Activated naive CD8-positive, alpha-beta T cell treated with anti-CD3 and anti-CD28 coated beads for 36 hours (primary cell): ENCODE results near the gene PCGF1. TPM values are rescaled to one million over a fixed set of nuclear protein-coding genes. Genes with fewer than 3 reads are reported as not detected.

Experiments
- DNase-seq: peaks from one replicate; pipeline ENCODE4 v3.0.0; 2021
- H3K27ac Mint-ChIP-seq: one replicate; pipeline ENCODE4 v1.8.0; 2022; ENCODE audit warnings: mild to moderate bottlenecking, moderate library complexity, mixed read lengths
- H3K27me3 Mint-ChIP-seq: one replicate; pipeline ENCODE4 v1.8.0; 2022; ENCODE audit warnings: mild to moderate bottlenecking, mixed read lengths
- H3K36me3 Mint-ChIP-seq: one replicate; pipeline ENCODE4 v1.8.0; 2021; ENCODE audit warnings: mild to moderate bottlenecking, mixed read lengths
- H3K4me1 Mint-ChIP-seq: one replicate; pipeline ENCODE4 v1.8.0; 2021; ENCODE audit warnings: mixed read lengths
- H3K4me3 Mint-ChIP-seq: one replicate; pipeline ENCODE4 v1.8.0; 2022; ENCODE audit warnings: mild to moderate bottlenecking, moderate library complexity, mixed read lengths
- H3K9me3 Mint-ChIP-seq: one replicate; pipeline ENCODE4 v1.8.0; 2022; ENCODE audit warnings: mixed read lengths
- total RNA-seq, 2 experiments: library from RNA; stranded (reverse); gene quantifications; one replicate each; pipeline ENCODE4 v1.2.3, GENCODE V29; 2021

PCGF1 gene
- 10 to 100 TPM; 17.7 to 18.9 TPM for total RNA-seq

GRCh38 chr2:74507145-74507925 is at the start of gene PCGF1:
PCGF1 (minus strand) TSS chr2:74507695; CDS start chr2:74507668, 27 bp downstream.
- Mint-ChIP-seq H3K4me1 (peaks cover 32% of the 10 kb centered on the region), H3K27me3 (peaks cover 59% of the 10 kb centered on the region), H3K27ac (peak within 1 kb of the TSS; percentile 96), H3K9me3 (no peaks in the 10 kb centered on the region), H3K4me3 (peak within 1 kb of the TSS; percentile 96), H3K36me3 (peaks cover 26% of the 10 kb centered on the region)
- peak; percentile 97 for DNase-seq

GRCh38 chr2:74556831-74557370 is 49.4 kb upstream of the PCGF1 start:
- no peak for DNase-seq
- H3K36me3 Mint-ChIP-seq, result peaks cover 4% of the 10 kb centered on the region
- peaks cover 27% of the 10 kb centered on the region for H3K27me3 Mint-ChIP-seq
- no peaks in the 10 kb centered on the region for H3K9me3 Mint-ChIP-seq
- H3K4me1 Mint-ChIP-seq, result peaks cover 10% of the 10 kb centered on the region
- H3K27ac Mint-ChIP-seq, result no peak overlapping the region
- H3K4me3 Mint-ChIP-seq, result no peak overlapping the region

DNA sequence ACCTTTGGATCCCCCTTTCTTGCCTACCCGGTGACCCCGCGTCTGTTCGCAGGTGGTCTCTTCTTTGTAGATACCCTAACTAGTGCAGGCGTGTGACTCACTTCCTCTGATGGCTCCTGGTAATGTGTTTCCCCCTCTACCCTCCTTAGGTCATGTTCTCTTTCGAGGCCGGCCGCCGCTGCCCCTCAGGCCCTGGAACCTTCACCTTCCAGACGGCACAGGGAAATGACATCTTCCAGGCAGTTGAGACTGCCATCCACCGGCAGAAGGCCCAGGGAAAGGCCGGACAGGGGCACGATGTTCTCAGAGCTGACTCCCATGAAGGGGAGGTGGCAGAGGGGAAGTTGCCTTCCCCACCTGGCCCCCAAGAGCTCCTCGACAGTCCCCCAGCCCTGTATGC is 48.7 kb upstream of the PCGF1 start:
- DNase-seq, result no peak
- H3K27ac Mint-ChIP-seq, result no peak overlapping the region
- H3K36me3 Mint-ChIP-seq, result peaks cover 4% of the 10 kb centered on the region
- H3K27me3 Mint-ChIP-seq, result peaks cover 25% of the 10 kb centered on the region
- peaks cover 10% of the 10 kb centered on the region for H3K4me1 Mint-ChIP-seq
- H3K9me3 Mint-ChIP-seq, result no peaks in the 10 kb centered on the region
- peak overlapping the region; percentile 27 for H3K4me3 Mint-ChIP-seq

- no peaks in the 10 kb centered on the region for H3K9me3 Mint-ChIP-seq
These were observed 48.2 kb upstream of the PCGF1 start for GRCh38 chr2:74555610-74556103.

GRCh38 chr2:74554820-74555531 is 47.5 kb upstream of the PCGF1 start:
- Mint-ChIP-seq H3K4me3 (peak overlapping the region; percentile 94), H3K36me3 (peaks cover 4% of the 10 kb centered on the region), H3K27ac (peak overlapping the region; percentile 87), H3K27me3 (peaks cover 26% of the 10 kb centered on the region), H3K4me1 (peaks cover 5% of the 10 kb centered on the region), H3K9me3 (no peaks in the 10 kb centered on the region)
- peak; percentile 54 for DNase-seq

More at GRCh38 chr2:74555610-74556103, 48.2 kb upstream of the PCGF1 start:
- Mint-ChIP-seq H3K36me3 (peaks cover 4% of the 10 kb centered on the region), H3K27me3 (peaks cover 26% of the 10 kb centered on the region), H3K27ac (peak overlapping the region; percentile 87), H3K4me3 (peak overlapping the region; percentile 94), H3K4me1 (peaks cover 10% of the 10 kb centered on the region)
- no peak for DNase-seq

GRCh38 chr2:74553892-74554819 is 46.7 kb upstream of the PCGF1 start, which contains the start of the genes DOK1 and LOXL3:
DOK1 (plus strand) TSS chr2:74554720; CDS start chr2:74554755, 35 bp downstream.
LOXL3 (minus strand) TSS chr2:74553942; CDS start chr2:74552634, 1,308 bp downstream.
- Mint-ChIP-seq H3K27ac (peak within 1 kb of the TSS; percentile 87), H3K4me3 (peak within 1 kb of the TSS; percentile 94), H3K27me3 (peaks cover 33% of the 10 kb centered on the region), H3K4me1 (peaks cover 9% of the 10 kb centered on the region), H3K36me3 (peaks cover 4% of the 10 kb centered on the region), H3K9me3 (no peaks in the 10 kb centered on the region)
- DNase-seq, result peak; percentile 82

DNA sequence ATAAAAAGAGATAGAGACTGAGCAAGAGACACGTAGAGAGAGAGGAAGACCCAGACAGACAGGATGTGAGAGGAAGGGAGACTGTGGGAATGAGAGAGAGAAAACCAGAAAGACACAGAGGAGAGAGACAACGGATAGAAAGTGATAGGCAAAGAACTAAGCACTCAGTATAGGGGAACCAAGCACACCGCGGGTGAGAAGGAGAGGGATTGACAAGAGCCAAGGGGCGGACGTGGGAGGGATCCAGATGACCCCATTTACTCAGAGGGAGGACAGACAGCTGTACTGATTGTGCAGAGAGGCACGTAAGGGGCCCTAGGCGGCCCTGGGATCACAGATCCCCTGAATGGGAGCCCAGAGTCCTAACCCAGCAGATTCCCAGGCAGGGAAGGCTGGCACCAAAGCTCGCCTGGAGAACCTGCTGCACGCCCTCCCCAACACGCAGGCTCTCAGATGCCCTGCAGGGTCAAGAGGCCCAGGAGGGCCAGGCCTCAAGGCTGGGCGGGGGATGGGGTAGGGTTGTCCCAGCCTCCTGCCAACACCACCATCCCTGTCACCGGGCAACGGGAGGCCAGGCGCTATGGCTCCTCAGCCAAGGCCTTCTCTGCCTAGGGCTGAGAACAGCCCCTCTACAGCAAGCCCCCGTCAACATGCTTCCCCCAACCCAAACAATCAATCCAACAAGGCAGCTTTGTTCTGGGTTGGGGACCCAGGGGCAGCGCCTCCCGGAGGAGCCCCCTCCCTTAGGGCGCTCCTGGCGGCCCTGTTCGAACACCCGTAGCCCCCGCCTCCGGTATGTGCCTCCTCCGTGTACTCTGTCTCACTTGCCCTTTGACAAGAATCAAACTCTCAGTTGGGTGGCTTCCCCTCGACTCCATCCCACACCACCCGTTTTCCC is 45.7 kb upstream of the PCGF1 start:
- no peak for DNase-seq
- peak overlapping the region; percentile 14 for H3K27ac Mint-ChIP-seq
- H3K9me3 Mint-ChIP-seq, result no peaks in the 10 kb centered on the region
- H3K4me1 Mint-ChIP-seq, result peaks cover 12% of the 10 kb centered on the region
- peak overlapping the region; percentile 53 for H3K4me3 Mint-ChIP-seq
- H3K27me3 Mint-ChIP-seq, result peaks cover 38% of the 10 kb centered on the region
- H3K36me3 Mint-ChIP-seq, result peaks cover 4% of the 10 kb centered on the region

DNA sequence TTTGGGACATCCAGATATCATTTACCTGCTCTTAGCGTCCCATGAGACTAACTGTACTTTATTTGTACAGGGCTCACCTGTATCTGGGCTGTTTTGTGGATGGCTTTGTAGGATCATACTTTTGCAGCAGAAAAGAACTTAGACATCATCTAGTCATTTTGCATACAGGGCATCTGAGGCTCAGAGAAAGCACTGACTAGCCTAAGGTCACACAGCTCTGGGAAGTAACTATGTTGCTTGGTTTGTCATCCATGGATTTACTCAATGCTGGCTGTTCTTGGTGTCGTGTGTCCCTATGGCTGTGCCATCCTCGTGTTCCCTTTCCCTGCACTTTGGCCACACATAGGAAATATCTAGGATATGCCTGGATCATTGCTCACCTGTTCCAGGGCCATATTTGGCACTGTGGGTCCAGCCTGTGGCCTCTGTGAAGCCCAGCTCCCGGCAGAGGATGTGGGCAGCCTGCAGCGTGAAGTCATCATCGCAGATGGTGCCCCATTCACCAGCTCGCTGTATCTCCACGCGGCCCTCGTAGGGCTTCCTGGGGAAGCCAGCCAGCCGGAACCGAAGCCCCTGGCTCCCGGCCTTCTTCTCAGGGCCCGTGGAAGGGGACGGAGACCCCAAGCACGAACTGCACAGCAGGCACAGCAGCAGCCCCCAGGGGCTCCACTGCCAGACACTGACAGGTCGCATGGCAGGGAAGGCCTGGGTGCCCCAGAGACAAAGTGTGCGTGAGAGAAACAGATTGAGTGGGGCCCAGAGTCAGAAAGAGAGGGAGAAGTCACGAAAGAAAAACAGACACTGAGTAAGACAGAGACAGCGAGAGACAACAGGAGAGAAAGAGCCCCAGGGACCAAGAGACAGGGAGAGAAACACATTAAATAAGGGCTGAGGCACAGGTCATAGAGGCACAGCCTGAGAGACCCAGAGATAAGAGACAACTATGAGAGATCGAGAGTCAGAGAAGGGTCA is 44.7 kb upstream of the PCGF1 start:
- Mint-ChIP-seq H3K36me3 (peaks cover 4% of the 10 kb centered on the region), H3K27me3 (peaks cover 47% of the 10 kb centered on the region), H3K4me1 (peaks cover 12% of the 10 kb centered on the region), H3K4me3 (no peak overlapping the region), H3K27ac (no peak overlapping the region), H3K9me3 (no peaks in the 10 kb centered on the region)
- DNase-seq, result no peak

DNA sequence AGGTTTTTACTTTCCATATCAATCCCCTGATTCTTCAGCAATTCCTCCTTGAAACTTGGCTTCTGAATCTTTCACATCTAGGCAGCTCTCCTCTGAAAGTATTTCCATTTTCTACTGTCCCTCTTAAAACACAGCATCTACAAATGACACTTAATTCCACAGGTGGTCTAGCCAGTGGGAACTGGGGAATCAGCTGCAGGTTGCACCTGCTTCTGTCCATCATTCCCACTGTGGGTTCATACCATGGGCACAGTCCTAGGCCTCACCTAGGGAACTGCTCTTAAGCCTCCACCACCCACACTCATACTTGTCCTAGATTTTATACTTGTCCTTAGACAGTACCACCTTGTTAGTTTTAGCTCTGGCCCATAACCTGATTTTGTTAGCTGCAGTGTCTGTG is 44.0 kb upstream of the PCGF1 start:
- Mint-ChIP-seq H3K4me3 (no peak overlapping the region), H3K27me3 (peaks cover 49% of the 10 kb centered on the region), H3K27ac (no peak overlapping the region), H3K4me1 (peaks cover 12% of the 10 kb centered on the region), H3K36me3 (peaks cover 4% of the 10 kb centered on the region), H3K9me3 (no peaks in the 10 kb centered on the region)
- DNase-seq, result no peak

DNA sequence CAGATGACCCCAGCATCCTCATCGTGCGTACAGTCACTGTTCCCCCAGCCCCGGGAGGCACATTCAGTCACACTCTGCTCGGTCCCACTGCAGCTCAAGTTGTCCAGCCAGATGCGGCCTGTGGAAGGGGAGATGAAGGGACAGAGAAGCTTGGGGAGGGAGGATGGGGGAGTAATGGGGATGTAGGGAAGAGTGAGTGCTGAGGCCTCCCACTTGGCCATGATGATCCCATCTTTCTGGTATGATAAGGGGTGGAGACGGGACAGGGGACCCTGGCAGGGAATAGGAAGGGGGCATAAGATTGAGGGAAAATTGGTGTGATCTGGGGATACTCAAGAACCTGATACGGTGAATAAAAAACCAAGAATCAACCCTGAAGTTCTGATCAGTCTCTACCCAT is 42.7 kb upstream of the PCGF1 start:
- peaks cover 6% of the 10 kb centered on the region for H3K4me1 Mint-ChIP-seq
- H3K4me3 Mint-ChIP-seq, result no peak overlapping the region
- DNase-seq, result no peak
- no peaks in the 10 kb centered on the region for H3K9me3 Mint-ChIP-seq
- peaks cover 59% of the 10 kb centered on the region for H3K27me3 Mint-ChIP-seq
- no peak overlapping the region for H3K27ac Mint-ChIP-seq
- no peaks in the 10 kb centered on the region for H3K36me3 Mint-ChIP-seq

DNA sequence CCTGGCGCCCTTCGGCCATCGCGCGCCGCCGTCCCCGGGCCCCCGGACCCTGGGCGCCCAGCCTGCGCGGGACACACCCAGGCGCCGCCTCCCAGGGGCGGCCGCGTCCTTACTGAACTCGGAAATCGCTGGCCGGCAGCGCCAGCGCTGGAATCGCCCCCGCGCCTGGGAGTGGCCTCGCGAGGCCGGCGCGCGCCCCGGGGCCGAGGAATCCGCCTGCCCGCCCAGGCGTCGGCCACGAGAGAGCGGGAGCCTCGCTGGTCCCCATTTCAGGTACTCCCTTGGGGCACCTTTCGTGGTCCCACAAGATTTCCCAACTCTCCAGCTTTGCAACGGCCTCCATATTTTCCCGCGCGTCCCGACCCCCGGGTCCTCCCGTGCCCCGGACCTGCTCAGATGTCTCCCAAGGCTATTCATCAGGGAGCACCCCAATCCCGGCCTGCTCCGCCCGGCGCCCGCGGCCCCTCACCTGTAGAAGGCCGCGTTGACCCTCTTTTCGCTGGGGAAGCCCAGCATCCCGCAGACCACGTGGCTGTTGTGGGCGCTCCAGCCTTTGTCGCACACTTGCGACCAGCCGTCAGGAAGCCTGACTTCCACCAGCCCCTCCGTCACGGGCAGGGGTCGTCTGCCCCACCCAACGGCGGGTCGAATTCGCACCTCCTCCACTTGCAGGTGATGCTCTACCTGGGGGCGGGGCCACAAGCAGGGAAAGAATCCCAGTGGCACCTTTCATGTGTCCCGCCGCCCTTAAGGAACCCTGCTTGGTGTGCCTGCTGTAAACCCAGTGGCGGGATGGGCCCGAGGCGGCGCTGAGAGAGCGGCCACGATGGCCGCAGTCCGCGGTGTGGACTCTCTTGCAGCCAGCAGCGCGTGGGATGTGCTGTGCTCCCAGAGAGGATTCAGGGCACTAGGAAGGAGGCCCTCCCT is 41.7 kb upstream of the PCGF1 start:
- H3K27ac Mint-ChIP-seq, result peak overlapping the region; percentile 7
- peak overlapping the region; percentile 69 for H3K4me3 Mint-ChIP-seq
- H3K27me3 Mint-ChIP-seq, result peaks cover 65% of the 10 kb centered on the region
- DNase-seq, result peak; percentile 52
- no peaks in the 10 kb centered on the region for H3K9me3 Mint-ChIP-seq
- peaks cover 6% of the 10 kb centered on the region for H3K4me1 Mint-ChIP-seq
- H3K36me3 Mint-ChIP-seq, result no peaks in the 10 kb centered on the region
